ENCODE measurements around the gene ELAVL4.

The ELAVL4 gene

GRCh38 chr1:50251702-50252101 is 143.0 kb downstream of the ELAVL4 start:
- DNase-seq (ENCODE audit: low read depth, low spot score), result no peak

GRCh38 chr1:50252196-50252595 is 143.5 kb downstream of the ELAVL4 start:
- DNase-seq (ENCODE audit: low read depth, low spot score), result no peak
